ENCODE data around the gene ITGA7.

GRCh38 chr12:55739025-55739378 is 31.3 kb upstream of the ITGA7 start:
- TF ChIP-seq CTCF (IDR thresholded peaks at IDR 0.05; ENCODE audit: low read depth, low read length, poor library complexity, severe bottlenecking) = no peak
- TF ChIP-seq EZH2phosphoT487 (IDR thresholded peaks at IDR 0.05; ENCODE audit: borderline replicate concordance, low read length) = no peak
